Fibroblast of the aortic adventitia (primary cell): ENCODE data around the gene PEAK3. TPM values are rescaled to one million over a fixed set of nuclear protein-coding genes. Genes with fewer than 3 reads are reported as not detected.

Source experiments
- DNase-seq: peaks from one replicate; pipeline ENCODE4 v3.0.0-alpha.2; 2010; ENCODE audit warnings: low read depth
- H3K4me3 ChIP-seq: 2 replicates; pipeline ENCODE4 v1.5.1; 2011; ENCODE audit warnings: low read depth, mild to moderate bottlenecking, control low read depth, low read length, moderate library complexity
- CTCF ChIP-seq: IDR thresholded peaks from 2 replicates; pipeline ENCODE4 v1.5.1; 2011; ENCODE audit warnings: mild to moderate bottlenecking, low read length, control low read depth, inconsistent platforms; ENCODE audit not compliant: insufficient read depth
- small RNA-seq: library from RNA; depleted of rRNA; stranded (forward); fragments of <200 nt; gene quantifications from one replicate; pipeline ENCODE3, GENCODE V24; 2012
- total RNA-seq: library from RNA; depleted of rRNA; stranded (reverse); fragments of >200 nt; gene quantifications from 2 replicates; pipeline ENCODE4 v1.2.3, GENCODE V29; 2012; ENCODE audit warnings: low replicate concordance

PEAK3 gene
- total RNA-seq, 1 donor: not detected

- no peak for DNase-seq
- H3K4me3 ChIP-seq: no peak overlapping the region
- TF ChIP-seq CTCF: no peak
These were observed 56.4 kb downstream of the PEAK3 start for GRCh38 chr19:2225415-2226050.

GRCh38 chr19:2224754-2225349, 57.1 kb downstream of the PEAK3 start:
- H3K4me3 ChIP-seq: no peak overlapping the region
- DNase-seq: no peak
- no peak for TF ChIP-seq CTCF

Small RNAs within 50 kb of the gene (small RNA-seq; reads per million reads assigned to genes)
- gene MIR1227: not detected

Other genes with a start within 250 kb of the PEAK3 start
- gene MKNK2, start 230.9 kb downstream of the PEAK3 start, total RNA-seq: 75.8 and 84.3 TPM in 2 replicates
- 7.4 and 40.4 TPM in 2 replicates for gene MOB3A, start 185.8 kb downstream of the PEAK3 start, total RNA-seq
- gene IZUMO4, start 185.3 kb downstream of the PEAK3 start, total RNA-seq: 0.16 and 1.4 TPM in 2 replicates
- 82.7 and 102 TPM in 2 replicates for gene AP3D1, start 130.6 kb downstream of the PEAK3 start, total RNA-seq
- 10.3 and 12.0 TPM in 2 replicates for gene DOT1L, start 118.2 kb downstream of the PEAK3 start, total RNA-seq
- gene PLEKHJ1, start 45.8 kb downstream of the PEAK3 start, total RNA-seq: 30.9 and 33.4 TPM in 2 replicates
- 11.9 and 29.6 TPM in 2 replicates for gene SF3A2, start 45.4 kb downstream of the PEAK3 start, total RNA-seq
- 0.81 and 1.8 TPM in 2 replicates for gene AMH, start 32.9 kb downstream of the PEAK3 start, total RNA-seq
- gene JSRP1, start 25.8 kb downstream of the PEAK3 start, total RNA-seq: 0.27 and 0.74 TPM in 2 replicates
- not detected in 2 replicates for gene LINGO3, start 26.0 kb upstream of the PEAK3 start, total RNA-seq
- 108 and 130 TPM in 2 replicates for gene LSM7, start 46.4 kb upstream of the PEAK3 start, total RNA-seq
- 24.6 and 47.2 TPM in 2 replicates for gene SPPL2B, start 46.5 kb upstream of the PEAK3 start, total RNA-seq
- not detected in 2 replicates for gene TMPRSS9, start 78.1 kb upstream of the PEAK3 start, total RNA-seq
- gene TIMM13, start 145.4 kb upstream of the PEAK3 start, total RNA-seq: 26.9 and 33.1 TPM in 2 replicates
- 16.7 and 68.1 TPM in 2 replicates for gene LMNB2, start 174.8 kb upstream of the PEAK3 start, total RNA-seq
- 14.3 and 14.8 TPM in 2 replicates for gene GADD45B, start 194.0 kb upstream of the PEAK3 start, total RNA-seq